GM18517 (cell line): Measurements from ENCODE around the gene CEP162.
"Not testable (repeated sequence)": the region's sequence is repeated elsewhere in the genome, so short reads cannot be mapped to it uniquely, and the experiment has no call there.

Experiments used
- ATAC-seq: cut with Tn5 transposase; IDR thresholded peaks from one replicate; pipeline ENCODE4 v1.9.1; 2021; ENCODE audit warnings: mild to moderate bottlenecking, moderate library complexity; ENCODE audit not compliant: unreplicated experiment

Gene CEP162

DNA sequence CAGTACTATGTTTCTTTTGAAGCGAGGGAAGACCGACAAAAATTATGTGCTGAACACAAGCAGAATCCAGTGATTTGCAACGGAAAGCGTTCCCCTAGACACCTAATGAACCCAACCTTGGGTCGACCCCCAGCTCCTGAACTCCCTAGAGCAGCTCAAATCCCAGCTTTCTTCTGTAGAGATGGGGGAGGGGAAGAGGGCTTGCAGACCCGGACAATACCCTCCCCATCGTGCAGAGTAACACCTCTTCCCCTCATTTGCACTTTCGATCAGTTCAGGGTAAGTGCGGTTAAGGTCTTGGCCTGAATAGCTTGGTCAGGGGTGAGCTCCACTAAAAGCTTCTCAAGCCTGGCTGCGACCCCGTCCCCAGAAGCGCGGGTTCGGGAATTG, 404 bp downstream of the CEP162 start:
- ATAC-seq: no peak

DNA sequence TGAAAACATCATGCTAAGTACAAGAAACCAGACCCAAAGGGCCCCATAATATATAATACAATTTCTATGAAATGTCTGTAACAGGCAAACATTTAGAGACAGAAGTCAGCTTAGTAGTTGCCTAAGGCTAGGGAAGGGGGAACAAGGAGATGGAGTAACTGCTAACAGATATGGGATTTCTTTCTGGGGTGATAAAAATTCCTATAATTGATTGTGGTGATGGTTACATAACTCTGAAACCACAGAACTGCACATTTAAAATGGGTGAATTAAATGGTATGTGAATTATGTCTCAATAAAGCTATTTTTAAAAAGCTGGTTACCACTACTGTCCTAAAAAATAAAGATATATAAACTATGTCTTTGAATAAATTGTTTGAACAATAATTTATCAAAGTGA, 3.2 kb downstream of the CEP162 start:
- ATAC-seq: no peak

DNA sequence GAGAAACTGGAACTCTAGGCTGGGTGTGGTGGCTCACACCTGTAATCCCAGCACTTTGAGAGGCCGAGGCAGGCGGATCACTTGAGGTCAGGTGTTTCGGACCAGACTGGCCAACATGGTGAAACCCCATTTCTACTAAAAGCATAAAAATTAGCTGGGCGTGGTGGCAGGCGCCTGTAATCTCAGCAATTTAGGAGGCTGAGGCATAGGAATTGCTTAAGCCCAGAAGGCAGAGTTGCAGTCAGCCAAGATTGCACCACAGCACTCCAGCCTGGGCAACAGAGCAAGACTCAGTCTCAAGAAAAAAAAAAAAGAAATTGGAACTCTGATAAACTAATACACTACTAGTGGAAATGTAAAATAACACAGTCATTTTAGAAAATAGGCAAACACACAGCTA, 3.8 kb downstream of the CEP162 start:
- ATAC-seq: not testable (repeated sequence)

DNA sequence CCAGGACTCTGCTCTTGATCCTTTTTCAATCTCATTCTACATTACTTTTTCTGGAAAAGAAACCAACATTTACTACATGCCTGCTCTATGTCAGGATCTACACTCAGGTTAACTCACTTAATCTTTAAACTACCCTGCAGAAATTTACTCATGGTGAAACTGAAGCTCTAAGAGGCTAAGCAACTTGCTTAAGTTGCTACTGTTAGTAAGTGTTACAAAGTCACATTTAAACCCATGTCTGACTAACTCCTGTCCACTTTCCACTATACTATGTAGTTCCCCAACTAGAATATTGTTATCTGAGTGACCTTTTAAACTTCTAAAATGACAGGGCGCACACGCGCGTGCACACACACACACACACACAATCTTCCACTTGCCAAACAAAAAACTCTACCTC, 5.0 kb downstream of the CEP162 start:
- no peak for ATAC-seq

DNA sequence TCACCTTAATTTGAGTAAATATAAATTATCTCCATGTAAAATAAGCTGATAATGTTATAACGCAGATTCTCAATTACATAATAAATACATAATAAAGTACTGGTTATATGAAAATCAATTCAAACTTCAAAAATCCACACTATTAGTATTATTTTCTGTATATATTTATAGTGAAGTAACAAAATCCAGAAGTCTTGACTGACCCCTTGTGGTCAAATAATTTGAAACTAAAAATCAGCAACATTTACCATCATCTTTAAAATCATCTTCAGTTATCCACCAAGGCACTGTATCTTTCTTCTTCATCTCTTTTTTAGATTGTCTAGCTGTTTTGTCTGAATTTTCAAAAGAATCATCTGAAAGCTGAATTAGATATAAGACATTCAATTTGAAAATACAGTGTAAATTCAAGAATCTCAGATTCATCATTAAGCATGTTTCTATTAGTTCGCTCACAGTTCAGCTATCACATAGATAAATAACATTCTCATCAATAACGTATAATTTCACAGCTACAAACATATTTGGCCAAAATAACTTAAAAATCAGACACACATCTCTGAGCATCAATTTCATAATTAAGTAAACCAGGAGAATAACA, 6.5 kb downstream of the CEP162 start:
- ATAC-seq: no peak

DNA sequence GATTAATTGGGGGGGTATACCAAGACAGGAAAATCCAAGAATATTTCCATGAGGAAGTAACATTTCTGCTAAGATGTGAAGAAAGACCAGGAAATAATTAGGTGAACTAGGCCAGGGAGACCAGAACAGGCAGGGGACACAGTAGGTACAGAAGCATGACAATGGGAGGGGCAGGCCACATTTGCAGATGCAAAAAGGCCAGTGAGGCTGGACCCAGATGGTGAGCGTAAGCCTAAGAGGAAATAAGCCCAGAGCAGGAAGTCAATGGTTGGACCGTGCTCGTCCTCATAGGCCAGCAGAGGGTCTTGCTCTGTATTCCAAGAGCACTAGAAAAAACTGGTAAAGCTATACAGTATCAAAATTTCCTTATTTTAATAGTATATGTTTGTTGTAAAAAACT, 9.4 kb downstream of the CEP162 start:
- ATAC-seq: no peak

DNA sequence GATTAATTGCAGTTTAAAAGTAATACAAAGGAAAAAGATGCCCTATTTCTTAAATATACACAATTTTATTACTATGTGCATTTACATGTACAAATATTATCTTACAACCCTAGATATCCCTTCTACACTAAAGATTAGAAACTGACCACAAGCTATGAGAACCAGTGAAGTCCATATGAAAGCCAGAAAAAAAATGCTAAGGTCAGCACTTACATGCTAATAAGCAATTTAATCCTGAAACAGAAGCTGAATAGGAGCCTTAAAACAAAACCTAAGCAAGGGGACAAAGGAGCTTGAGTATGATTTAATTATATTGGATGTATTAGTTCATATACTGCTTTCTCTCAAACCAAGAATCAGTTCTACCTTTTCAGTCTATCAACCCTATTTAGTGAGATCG, 14.2 kb downstream of the CEP162 start:
- no peak for ATAC-seq

DNA sequence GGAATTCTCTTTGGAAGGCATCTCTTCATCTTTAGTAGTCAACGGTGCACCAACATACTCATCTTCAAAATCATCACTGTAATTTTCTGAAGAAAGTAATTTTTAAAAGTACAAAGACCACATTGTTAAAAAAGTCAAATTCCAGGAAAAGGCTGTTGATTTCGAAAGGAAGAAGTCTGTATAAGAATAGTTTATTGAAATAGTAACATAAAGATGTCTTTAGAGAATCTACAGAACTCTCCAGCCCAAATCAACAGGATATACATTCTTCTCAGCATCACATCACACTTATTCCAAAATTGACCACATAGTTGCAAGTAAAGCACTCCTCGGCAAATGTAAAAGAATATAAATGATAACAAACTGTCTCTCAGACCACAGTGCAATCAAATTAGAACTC, 23.4 kb downstream of the CEP162 start:
- no peak for ATAC-seq

DNA sequence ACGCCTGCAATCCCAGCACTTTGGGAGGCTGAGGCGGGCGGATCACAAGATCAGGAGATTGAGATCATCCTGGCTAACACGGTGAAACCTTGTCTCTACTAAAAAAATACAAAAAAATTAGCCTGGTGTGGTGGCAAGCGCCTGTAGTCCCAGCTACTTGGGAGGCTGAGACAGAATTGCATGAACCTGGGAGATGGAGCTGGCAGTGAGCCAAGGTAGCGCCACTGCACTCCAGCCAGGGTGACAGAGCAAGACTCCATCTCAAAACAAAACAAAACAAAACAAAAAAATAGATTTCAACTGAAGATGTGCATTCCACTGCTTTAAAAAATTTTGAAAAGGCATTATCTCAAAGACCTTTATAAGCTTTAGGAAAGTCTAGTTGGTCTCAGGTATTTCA, 27.5 kb downstream of the CEP162 start:
- not testable (repeated sequence) for ATAC-seq

DNA sequence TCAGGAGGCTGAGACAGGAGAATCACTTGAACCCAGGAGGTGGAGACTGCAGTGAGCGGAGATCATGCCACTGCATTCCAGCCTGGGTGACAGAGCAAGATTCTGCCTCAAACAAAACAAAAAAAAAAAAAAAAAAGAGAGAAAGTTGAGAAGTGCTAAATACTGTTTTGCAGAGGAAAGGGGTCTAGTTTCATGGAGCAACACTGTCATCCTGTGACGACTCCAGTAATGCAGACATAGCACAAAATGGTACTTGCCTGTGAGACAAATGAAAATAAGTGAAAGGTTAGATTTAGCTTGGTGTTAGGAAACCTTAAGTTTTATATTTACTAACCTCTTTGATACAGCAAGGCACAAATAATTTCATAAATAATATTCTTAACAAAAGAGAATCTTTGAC, 29.7 kb downstream of the CEP162 start:
- no peak for ATAC-seq

DNA sequence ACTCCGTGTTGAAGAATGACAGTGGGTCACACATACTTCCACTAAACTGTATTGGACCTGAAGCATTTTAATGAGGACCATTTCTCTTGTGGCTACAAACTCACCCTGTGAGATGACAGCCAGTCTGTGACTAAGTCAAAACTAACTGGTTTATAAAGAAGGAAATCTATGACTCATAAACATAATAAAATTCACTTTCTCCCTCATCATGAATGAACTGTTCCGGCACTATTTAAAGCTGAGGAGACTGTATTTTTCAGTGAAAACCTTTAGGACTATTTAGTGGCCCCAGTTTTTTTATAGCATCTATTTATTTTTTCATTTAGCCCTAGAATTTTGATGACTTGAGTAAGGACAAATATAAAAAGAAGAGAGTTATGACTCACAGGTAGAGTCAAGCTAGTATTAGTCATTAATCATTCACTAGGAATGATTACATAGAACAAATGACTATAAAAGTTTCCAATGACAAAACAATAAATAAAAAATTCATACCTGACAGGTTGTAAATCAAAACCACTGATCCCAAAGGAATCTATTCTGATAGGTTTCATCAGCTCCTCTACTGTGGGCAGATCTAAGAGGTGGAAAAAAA, 34.2 kb downstream of the CEP162 start:
- ATAC-seq: no peak

DNA sequence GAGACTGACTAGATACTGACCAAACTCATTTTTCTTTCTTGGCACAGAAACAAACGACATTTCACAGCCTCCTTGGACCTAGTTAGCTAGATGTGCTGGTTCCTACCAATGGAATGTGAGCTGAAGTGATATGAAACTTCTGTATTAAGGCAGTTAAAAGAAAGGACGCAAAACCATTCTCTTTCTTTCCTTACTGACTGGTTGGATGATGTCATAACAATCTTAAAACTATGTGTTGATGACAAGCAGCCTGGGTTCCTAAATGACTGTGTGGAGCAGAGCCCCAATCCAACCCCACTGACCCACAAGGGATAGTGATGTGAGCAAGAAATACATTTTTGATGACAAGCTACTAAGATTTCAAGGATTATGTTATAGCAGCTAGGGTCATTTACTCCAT, 35.6 kb downstream of the CEP162 start:
- ATAC-seq: no peak

DNA sequence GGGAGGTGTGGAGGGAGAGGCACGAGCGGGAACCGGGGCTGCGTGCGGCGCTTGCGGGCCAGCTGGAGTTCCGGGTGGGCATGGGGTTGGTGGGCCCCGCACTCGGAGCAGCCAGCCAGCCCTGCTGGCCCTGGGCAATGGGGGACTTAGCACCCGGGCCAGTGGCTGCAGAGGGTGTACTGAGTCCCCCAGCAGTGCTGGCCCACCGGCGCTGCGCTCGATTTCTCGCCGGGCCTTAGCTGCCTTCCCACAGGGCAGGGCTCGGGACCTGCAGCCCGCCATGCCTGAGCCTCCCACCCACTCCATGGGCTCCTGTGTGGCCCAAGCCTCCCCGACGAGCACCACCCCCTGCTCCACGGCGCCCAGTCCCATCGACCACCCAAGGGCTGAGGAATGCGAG, 38.1 kb downstream of the CEP162 start:
- not testable (repeated sequence) for ATAC-seq

DNA sequence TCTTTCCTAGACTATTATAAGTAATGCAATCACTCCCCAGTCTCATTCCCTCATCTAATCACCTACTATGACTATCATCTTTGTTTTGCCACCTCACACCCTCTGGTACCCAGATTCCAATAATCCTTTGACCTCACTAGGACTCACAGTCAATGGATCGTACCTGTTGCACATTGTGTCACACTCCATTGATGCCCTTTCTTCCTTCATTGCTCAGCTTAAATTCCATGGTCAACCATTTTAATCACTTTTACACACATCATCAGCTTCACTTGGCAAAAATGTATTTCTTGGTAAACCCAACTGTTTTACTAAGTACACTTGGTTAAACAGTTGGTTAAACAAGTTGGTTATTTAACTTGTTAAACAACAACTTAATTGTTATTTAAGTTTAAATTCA, 44.0 kb downstream of the CEP162 start:
- no peak for ATAC-seq

DNA sequence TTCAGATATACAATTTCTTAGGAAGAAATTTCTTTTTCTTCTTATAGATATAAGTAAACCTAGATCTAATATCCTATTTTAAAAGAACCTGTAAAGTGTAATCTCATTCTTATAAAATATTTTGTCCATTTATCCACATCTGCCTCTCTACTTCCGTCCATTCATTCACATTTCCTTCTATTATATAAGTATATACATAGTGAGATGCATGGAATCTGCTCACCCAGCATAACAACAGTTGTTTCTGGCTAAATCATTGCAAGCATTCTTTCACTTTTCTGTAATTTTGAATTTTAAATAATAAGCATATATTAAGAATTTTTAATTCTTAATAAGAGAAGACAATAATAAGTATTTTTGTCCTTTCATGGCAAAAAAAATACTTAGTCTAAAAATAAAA, 45.4 kb downstream of the CEP162 start:
- ATAC-seq: no peak

DNA sequence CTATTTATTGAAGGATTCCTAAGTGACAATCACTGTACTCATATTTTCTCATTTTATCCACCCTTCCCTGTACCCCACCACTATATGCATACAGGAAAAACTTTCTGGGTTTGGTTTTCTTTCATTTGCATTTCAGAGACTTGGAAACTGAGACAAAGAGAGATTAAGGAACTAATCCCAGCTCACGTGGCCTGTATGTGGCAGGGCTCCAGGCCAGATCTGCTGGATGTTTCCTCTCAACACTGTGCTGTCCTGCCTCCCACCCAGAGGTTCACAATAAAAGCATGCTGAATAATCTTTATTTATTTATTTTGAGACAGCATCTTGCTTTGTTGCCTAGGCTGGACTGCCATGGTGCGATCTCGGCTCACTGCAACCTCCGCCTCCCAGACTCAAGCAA, 50.2 kb downstream of the CEP162 start:
- no peak for ATAC-seq

DNA sequence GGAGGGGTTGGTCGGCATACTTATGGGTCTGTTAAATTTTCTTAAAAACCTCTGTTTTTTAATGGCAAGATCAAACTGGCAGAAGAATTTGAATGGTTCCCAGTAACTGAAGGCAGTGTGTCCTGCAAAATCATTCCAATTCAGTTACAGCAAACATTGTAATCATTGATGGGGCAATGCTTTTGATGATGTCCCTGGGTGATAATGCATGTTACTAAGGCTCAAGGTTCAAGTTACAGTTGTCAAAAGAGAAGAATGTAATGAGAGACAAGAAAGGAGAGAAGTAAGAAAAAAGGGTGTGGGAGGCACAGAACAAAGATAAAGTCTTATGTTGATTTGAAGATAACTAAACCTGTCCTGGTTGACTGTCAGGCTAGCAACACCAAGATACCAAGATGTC, 54.9 kb downstream of the CEP162 start:
- no peak for ATAC-seq

DNA sequence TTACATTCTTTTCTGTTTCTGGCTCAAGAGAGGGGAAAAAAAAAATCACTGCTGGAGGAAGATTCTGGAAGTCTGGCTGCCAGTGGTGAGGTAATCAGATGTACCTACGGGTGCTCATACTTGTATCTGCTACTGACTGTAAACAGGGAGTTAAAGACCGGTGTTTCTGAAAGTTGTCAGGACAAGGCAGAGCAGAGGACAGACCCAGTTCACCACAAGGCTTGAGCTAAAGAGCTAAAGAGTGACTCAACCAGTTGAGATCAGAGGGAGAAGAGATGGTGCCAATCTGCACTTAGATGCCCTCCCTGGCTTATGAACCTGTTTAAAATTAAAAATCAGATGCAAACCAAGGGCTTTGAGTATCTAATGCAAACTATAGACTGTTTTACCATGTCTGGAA, 55.4 kb downstream of the CEP162 start:
- no peak for ATAC-seq

DNA sequence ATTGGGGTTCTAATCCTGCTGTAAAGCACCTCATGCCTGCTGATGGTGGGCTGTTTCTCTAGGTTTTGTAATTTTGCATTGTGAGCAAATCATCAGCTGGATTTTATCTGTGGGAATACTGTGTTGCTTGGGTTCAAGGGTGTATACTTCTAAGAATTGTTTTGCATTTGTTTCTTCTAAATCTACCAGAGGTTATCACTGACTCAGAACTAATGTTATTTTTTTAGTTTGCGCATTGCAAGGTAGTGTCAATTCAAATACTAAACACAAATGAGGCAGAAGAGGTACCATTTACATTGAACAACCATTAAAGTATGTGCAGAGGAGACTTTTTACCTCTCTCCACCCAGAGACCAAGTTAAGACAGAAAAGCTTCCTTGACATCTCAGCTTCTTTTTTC, 60.0 kb downstream of the CEP162 start:
- no peak for ATAC-seq

DNA sequence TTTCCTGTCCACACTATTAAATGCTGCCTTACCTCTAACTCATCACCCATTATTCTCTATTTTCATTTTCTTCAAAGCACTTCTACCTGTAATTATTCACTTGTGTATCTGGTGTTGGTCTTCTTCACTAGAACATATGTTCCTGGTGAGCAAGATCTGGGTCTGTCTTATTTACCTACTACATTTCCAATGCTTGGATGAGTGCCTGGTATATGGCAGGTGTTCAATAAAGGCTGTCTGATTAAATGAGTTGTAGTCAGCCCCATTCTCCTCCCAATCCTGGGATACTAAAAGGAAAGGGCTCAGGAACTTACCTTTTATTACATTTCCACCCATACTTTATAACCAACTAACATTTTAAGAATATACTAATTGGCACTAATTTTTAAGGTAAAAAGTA, 61.0 kb downstream of the CEP162 start:
- ATAC-seq: no peak

DNA sequence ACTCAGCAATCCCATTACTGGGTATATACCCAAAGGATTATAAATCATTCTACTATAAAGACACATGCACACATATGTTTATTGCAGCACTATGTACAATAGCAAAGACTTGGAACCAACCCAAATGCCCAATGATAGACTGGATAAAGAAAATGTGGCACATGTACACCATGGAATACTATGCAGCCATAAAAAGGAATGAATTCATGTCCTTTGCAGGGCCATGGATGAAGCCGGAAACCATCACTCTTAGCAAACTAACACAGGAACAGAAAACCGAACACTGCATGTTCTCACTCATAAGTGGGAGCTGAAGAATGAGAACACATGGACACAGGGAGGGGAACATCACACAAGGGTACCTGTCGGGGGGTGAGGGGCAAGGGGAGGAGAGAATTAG, 63.1 kb downstream of the CEP162 start:
- not testable (repeated sequence) for ATAC-seq

DNA sequence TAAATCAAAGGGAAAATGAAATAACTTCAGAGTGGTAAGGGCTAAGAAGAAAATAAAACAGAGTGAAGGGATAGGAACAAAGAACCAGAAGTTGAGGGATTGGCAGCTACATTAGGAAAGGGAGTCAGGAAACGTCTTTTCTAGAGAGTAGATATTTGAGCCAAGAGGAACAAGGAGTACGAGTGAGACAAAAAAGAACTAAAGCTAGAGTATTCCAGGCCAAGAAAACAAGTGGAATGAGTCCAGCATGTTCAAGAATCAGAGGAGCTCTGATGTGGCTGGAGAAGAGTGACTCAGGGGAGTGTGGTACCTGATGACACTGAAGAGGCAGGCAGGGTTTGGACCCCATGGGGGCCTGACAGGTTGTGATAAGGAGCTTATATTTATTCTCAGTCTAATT, 66.3 kb downstream of the CEP162 start:
- no peak for ATAC-seq

DNA sequence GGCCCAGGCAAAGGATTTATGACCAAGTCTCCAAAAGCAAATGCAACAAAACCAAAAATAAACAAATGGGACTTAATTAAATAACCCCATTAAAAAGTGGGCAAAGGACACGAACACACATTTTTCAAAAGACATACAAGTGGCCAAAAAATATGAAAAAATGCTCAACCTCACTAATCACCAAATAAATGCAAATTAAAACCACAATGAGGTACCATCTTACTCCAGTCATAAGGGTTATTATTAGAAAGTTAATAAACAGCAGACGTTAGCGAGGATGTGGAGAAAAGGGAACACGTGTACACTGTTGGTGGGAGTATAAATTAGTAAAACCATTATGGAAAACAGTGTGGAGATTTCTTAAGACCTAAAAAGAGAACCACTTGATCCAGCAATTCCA, 71.1 kb downstream of the CEP162 start:
- ATAC-seq: no peak
